ENCODE data around the gene BARX1.

BARX1 gene

DNA sequence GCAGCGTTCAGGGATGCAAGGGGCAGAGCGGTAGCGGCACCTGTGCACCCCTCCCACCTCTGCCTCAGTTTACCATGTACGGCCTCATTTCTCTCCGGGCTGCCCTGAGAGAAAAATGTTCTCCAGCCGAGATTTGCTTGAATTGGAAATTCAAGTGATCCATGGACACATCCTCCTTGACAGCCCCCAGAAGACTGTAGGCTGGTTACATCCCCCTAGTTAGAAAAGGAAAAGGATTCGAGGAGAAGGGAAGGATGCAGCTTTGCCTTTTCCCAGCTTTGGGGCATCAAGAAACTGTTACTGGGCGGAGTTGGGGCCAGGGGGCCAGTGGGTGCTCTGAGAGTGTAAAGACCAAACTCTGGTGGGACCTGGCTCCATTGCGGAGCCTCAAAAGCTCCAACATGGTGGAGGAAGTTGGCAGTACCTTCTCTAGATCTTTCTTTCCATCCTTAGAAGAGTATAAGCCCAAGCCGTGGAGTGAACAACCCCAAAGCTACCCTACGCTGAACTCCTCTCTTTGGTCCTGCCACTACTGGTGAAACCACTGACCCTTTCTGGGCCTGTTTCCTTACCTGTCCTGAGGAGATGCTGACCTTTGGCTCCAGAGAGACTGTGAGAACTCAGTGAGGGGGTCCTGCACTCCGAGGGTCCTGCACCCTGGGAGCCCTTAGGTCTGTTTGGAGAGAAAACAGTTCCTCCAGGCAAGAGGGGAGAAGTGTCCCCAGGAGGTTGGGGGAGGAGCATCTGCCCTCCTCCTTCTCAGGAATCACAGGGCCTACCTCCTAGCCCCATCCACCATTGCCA, 1.0 kb upstream of the BARX1 start:
- DNase-seq (ENCODE audit: low read depth), result no peak
- TF ChIP-seq, protein P1, sequence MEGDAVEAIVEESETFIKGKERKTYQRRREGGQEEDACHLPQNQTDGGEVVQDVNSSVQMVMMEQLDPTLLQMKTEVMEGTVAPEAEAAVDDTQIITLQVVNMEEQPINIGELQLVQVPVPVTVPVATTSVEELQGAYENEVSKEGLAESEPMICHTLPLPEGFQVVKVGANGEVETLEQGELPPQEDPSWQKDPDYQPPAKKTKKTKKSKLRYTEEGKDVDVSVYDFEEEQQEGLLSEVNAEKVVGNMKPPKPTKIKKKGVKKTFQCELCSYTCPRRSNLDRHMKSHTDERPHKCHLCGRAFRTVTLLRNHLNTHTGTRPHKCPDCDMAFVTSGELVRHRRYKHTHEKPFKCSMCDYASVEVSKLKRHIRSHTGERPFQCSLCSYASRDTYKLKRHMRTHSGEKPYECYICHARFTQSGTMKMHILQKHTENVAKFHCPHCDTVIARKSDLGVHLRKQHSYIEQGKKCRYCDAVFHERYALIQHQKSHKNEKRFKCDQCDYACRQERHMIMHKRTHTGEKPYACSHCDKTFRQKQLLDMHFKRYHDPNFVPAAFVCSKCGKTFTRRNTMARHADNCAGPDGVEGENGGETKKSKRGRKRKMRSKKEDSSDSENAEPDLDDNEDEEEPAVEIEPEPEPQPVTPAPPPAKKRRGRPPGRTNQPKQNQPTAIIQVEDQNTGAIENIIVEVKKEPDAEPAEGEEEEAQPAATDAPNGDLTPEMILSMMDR (IDR thresholded peaks at IDR 0.05; ENCODE audit: control insufficient read depth, extremely low read depth, insufficient read depth), result no peak
- no peak overlapping the region for H3K4me3 ChIP-seq (ENCODE audit: low read depth, low read length)

- H3K4me3 ChIP-seq (ENCODE audit: low read depth, low read length), result no peak overlapping the region
- no peak for DNase-seq (ENCODE audit: low read depth)
- TF ChIP-seq, protein P1 (IDR thresholded peaks at IDR 0.05; ENCODE audit: control insufficient read depth, extremely low read depth, insufficient read depth), result no peak
These were observed 607 bp downstream of the BARX1 start for GRCh38 chr9:93954434-93955061.

- no peak overlapping the region for H3K4me3 ChIP-seq (ENCODE audit: low read depth, low read length)
- TF ChIP-seq, protein P1 (IDR thresholded peaks at IDR 0.05; ENCODE audit: control insufficient read depth, extremely low read depth, insufficient read depth), result no peak
- no peak for DNase-seq (ENCODE audit: low read depth)
These were observed 1.4 kb downstream of the BARX1 start for GRCh38 chr9:93953496-93954433.

- H3K4me3 ChIP-seq (ENCODE audit: low read depth, low read length), result no peak overlapping the region
- TF ChIP-seq, protein P1 (IDR thresholded peaks at IDR 0.05; ENCODE audit: control insufficient read depth, extremely low read depth, insufficient read depth), result no peak
- no peak for DNase-seq (ENCODE audit: low read depth)
These were observed 2.2 kb downstream of the BARX1 start for GRCh38 chr9:93952784-93953495.

DNA sequence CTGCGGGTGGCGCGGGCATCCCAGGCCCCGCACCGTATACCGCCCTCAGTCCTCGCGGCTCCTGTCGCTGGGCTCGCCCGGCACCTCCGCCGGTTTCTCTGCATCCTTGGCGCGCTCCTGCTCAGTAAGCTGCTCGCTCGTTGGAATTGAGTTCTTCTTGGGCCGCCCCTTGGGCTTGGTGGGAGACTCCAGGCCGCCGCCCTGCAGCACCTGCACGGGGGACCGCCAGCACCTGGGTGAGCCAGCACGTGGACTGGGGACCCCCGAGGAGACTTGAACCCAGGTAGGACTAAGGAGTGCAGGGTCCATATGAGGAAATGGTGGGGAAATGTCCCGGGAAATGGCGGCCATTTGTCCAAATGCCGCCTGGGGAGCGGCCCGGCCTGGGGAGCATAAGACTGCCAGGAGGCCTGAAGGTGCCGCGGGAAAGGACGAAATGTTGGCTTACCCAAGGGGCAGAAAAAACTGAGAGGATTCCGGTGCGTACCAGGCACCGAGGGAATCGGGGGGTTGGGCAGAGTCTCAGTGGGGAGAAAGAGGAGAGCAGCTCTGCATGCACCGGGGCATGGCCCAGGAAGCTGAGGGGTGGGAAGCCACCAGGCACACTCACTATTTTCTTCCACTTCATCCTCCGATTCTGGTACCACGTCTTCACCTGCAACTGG, 2.9 kb downstream of the BARX1 start:
- no peak overlapping the region for H3K4me3 ChIP-seq (ENCODE audit: low read depth, low read length)
- TF ChIP-seq, protein P1 (IDR thresholded peaks at IDR 0.05; ENCODE audit: control insufficient read depth, extremely low read depth, insufficient read depth), result no peak
- DNase-seq (ENCODE audit: low read depth), result no peak

DNA sequence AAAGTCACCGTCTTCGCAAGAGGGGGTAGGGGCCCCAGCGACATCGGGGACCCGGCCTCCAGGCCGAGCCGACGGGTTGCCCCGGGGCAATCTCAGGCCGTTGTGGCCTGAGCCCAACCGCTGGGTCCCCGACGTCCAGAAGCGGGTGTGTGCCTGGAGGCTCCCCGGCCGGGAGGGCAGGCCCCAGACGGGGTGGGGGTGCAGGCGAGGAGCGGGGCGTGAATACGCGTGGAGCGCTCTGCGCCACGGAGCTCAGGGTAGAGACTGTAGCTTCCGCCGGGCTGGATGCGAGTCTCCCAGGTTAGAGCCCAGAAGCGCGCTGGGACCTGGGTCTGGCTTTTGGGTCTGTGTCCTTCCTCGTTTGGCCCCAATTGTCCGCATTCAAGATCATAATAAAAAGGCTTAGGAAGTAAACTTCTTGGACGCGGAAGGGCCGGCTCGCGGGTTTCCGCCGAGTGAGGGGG, 3.5 kb downstream of the BARX1 start:
- no peak for DNase-seq (ENCODE audit: low read depth)
- TF ChIP-seq, protein P1 (IDR thresholded peaks at IDR 0.05; ENCODE audit: control insufficient read depth, extremely low read depth, insufficient read depth), result no peak
- no peak overlapping the region for H3K4me3 ChIP-seq (ENCODE audit: low read depth, low read length)

Measured in LNCaP clone FGC (cell line).